Measurements from ENCODE around the gene HSPA14. TPM values are rescaled to one million over a fixed set of nuclear protein-coding genes. Genes with fewer than 3 reads are reported as not detected.

HSPA14 gene
- total RNA-seq, 1 donor from 2014 or later, result 41.8 TPM

DNA sequence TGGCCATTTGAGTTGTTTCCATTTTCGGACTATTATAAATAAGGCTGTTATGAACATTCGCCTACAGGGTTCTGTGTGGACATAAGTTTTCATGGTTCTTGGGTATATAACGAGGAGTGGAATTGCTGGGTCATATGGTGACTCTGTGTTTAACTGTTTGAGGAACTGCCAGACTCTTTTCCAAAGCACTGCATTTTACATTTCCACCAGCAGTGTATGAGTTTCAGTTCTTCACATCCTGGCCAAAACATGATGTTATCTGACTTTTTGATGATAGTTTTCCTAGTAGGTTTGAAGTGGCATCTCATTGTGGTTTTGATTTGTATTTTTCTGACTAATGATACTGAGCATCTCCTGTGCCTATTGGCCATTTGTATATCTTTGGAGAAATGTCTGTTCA lies 46.0 kb downstream of the HSPA14 start:
- H4K20me1 ChIP-seq (ENCODE audit: low read depth), result peaks cover 94% of the 10 kb centered on the region
- peaks cover 5% of the 10 kb centered on the region for H3K9me3 Mint-ChIP-seq
- TF ChIP-seq, protein P1, sequence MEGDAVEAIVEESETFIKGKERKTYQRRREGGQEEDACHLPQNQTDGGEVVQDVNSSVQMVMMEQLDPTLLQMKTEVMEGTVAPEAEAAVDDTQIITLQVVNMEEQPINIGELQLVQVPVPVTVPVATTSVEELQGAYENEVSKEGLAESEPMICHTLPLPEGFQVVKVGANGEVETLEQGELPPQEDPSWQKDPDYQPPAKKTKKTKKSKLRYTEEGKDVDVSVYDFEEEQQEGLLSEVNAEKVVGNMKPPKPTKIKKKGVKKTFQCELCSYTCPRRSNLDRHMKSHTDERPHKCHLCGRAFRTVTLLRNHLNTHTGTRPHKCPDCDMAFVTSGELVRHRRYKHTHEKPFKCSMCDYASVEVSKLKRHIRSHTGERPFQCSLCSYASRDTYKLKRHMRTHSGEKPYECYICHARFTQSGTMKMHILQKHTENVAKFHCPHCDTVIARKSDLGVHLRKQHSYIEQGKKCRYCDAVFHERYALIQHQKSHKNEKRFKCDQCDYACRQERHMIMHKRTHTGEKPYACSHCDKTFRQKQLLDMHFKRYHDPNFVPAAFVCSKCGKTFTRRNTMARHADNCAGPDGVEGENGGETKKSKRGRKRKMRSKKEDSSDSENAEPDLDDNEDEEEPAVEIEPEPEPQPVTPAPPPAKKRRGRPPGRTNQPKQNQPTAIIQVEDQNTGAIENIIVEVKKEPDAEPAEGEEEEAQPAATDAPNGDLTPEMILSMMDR (IDR thresholded peaks at IDR 0.05), result no peak
- no peak for TF ChIP-seq EZH2 (IDR thresholded peaks at IDR 0.05)
- TF ChIP-seq EZH2phosphoT487 (IDR thresholded peaks at IDR 0.05), result no peak

DNA sequence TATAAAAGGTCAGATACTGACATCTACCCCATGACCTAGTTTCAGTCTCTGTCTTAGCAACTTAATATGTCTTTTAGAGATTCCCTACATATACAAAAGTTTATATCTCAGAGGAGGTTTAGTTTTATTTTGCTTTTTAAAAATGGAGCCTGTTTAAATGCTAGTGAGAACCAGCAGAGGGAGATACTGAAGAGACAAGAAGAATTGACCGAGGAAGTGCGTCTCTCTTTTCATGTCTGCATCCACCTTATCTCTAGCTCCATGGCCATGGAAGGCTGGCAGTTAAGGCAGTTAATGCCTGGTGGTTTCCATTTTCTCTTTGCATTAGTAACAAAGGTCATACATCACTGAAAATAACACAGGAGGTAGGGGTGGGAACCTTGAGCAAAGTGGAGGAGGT lies 51.2 kb downstream of the HSPA14 start:
- no peak overlapping the region for H3K4me3 ChIP-seq
- H3K4me1 ChIP-seq, result peaks cover 31% of the 10 kb centered on the region
- H3K4me2 ChIP-seq, result no peak overlapping the region
- H3K36me3 Mint-ChIP-seq, result peaks cover 25% of the 10 kb centered on the region
- no peaks in the 10 kb centered on the region for H3K4me1 Mint-ChIP-seq
- peaks cover 13% of the 10 kb centered on the region for H3F3A ChIP-seq (ENCODE audit: low read depth)
- H3K9ac ChIP-seq, result no peak overlapping the region
- no peak overlapping the region for H3K4me3 Mint-ChIP-seq
- no peak overlapping the region for H2AFZ ChIP-seq (replicated peaks)
- peaks cover 2% of the 10 kb centered on the region for H3K9me3 Mint-ChIP-seq
- TF ChIP-seq, protein P1 (IDR thresholded peaks at IDR 0.05), result peak; percentile 42
- TF ChIP-seq EZH2 (IDR thresholded peaks at IDR 0.05) (no peak), EZH2phosphoT487 (IDR thresholded peaks at IDR 0.05) (no peak)
- H4K20me1 ChIP-seq (ENCODE audit: low read depth), result peaks cover 69% of the 10 kb centered on the region
- peaks cover 99% of the 10 kb centered on the region for H3K79me2 ChIP-seq (ENCODE audit: low read depth)
- H3K27me3 ChIP-seq, result no peaks in the 10 kb centered on the region
- H3K27ac ChIP-seq, result peak overlapping the region; percentile 29
- H3K9me3 ChIP-seq (ENCODE audit: low read depth), result no peaks in the 10 kb centered on the region
- peaks cover 2% of the 10 kb centered on the region for H3K27me3 Mint-ChIP-seq (ENCODE audit: insufficient read depth, low read depth)
- peaks cover 13% of the 10 kb centered on the region for H3K36me3 ChIP-seq
- no peak overlapping the region for H3K27ac Mint-ChIP-seq
- no peak for DNase-seq (ENCODE audit: low spot score)

More for the DNA sequence above, 46.0 kb downstream of the HSPA14 start:
- DNase-seq (ENCODE audit: low spot score), result no peak
- Mint-ChIP-seq H3K27ac (no peak overlapping the region), H3K4me1 (peaks cover 12% of the 10 kb centered on the region), H3K27me3 (ENCODE audit: insufficient read depth, low read depth) (no peaks in the 10 kb centered on the region), H3K36me3 (peaks cover 11% of the 10 kb centered on the region), H3K4me3 (no peak overlapping the region)
- peaks cover 100% of the 10 kb centered on the region for H3K79me2 ChIP-seq (ENCODE audit: low read depth)
- H3K27ac ChIP-seq, result no peak overlapping the region
- H3F3A ChIP-seq (ENCODE audit: low read depth), result peaks cover 13% of the 10 kb centered on the region
- H3K9me3 ChIP-seq (ENCODE audit: low read depth), result no peaks in the 10 kb centered on the region
- H3K4me3 ChIP-seq, result no peak overlapping the region
- H2AFZ ChIP-seq (replicated peaks), result no peak overlapping the region
- H3K4me1 ChIP-seq, result peaks cover 35% of the 10 kb centered on the region
- H3K27me3 ChIP-seq, result no peaks in the 10 kb centered on the region
- peaks cover 13% of the 10 kb centered on the region for H3K36me3 ChIP-seq
- no peak overlapping the region for H3K4me2 ChIP-seq
- no peak overlapping the region for H3K9ac ChIP-seq

DNA sequence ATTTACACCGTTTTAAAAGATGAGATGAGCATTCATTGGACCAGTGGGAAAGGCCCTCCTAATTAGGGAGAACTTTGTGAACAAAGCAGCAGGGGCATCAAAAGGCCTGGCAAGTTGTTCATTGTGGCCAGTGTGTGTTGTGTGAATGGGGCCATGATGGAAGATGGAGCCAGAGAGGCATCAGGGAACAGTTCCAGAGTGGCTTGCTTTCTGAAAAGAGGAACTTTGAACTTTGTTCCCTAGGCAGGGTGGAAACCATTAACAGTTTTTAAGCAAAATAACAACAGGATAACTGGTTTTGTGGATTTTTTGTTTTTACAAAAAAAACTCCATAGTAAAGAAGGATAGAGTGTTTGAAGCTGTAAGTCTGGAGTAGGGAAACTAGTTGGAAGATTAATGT lies 53.0 kb downstream of the HSPA14 start:
- no peaks in the 10 kb centered on the region for H3K27me3 ChIP-seq

More for the DNA sequence above, 53.0 kb downstream of the HSPA14 start:
- Histone ChIP-seq H3F3A (ENCODE audit: low read depth) (peaks cover 10% of the 10 kb centered on the region), H3K9me3 (ENCODE audit: low read depth) (no peaks in the 10 kb centered on the region), H3K4me2 (no peak overlapping the region), H3K9ac (no peak overlapping the region), H3K36me3 (peaks cover 4% of the 10 kb centered on the region), H3K4me1 (peaks cover 21% of the 10 kb centered on the region), H3K79me2 (ENCODE audit: low read depth) (peaks cover 98% of the 10 kb centered on the region), H3K4me3 (no peak overlapping the region), H2AFZ (replicated peaks) (no peak overlapping the region), H3K27ac (no peak overlapping the region), H4K20me1 (ENCODE audit: low read depth) (peaks cover 52% of the 10 kb centered on the region)
- TF ChIP-seq EZH2 (IDR thresholded peaks at IDR 0.05), result no peak
- TF ChIP-seq, protein P1 (IDR thresholded peaks at IDR 0.05), result no peak
- no peak for TF ChIP-seq EZH2phosphoT487 (IDR thresholded peaks at IDR 0.05)
- Mint-ChIP-seq H3K4me1 (no peaks in the 10 kb centered on the region), H3K36me3 (peaks cover 27% of the 10 kb centered on the region), H3K27me3 (ENCODE audit: insufficient read depth, low read depth) (peaks cover 2% of the 10 kb centered on the region), H3K9me3 (peaks cover 2% of the 10 kb centered on the region), H3K4me3 (no peak overlapping the region), H3K27ac (no peak overlapping the region)
- DNase-seq (ENCODE audit: low spot score), result no peak

Measured in neural progenitor cell (in vitro differentiated cells).